Pancreas (tissue), 10 donors: ENCODE results near the gene SNX14. TPM values are rescaled to one million over a fixed set of nuclear protein-coding genes. Genes with fewer than 3 reads are reported as not detected.

Experiments
- ATAC-seq, 4 donors: fragments of 200-7000 bp; cut with Tn5 transposase; one replicate each; pipeline versions ENCODE4 v1.8.0 to v1.9.1; 2020; ENCODE audit warnings: mild to moderate bottlenecking in 4 of 4, moderate library complexity in 4 of 4
- DNase-seq, 6 donors: peaks; one replicate each; pipeline ENCODE4 v3.0.0-alpha.2; 2020
- FAIRE-seq: peaks from 2 replicates; lab custom pipeline; 2012; peaks lifted over from hg19 to GRCh38; lab: Jason Lieb, UNC
- H3K27ac ChIP-seq, 4 donors: fragments of 200-600 bp; sonication (generic); 1 replicate in 3 of 4; 2 replicates in 1 of 4; pipeline versions ENCODE4 v1.5.0 to v1.8.0; 2020
- H3K27me3 ChIP-seq, 4 donors: fragments of 200-600 bp; one replicate each; pipeline ENCODE4 v1.8.0; 2021
- H3K36me3 ChIP-seq, 3 donors: fragments of 200-600 bp; sonication (generic) in 1 of 3; one replicate each; pipeline versions ENCODE4 v1.5.0 to v1.8.0; 2020 to 2021
- H3K4me1 ChIP-seq, 3 donors: fragments of 200-600 bp; one replicate each; pipeline ENCODE4 v1.8.0; 2021
- H3K4me3 ChIP-seq, 4 donors: fragments of 200-600 bp; sonication (generic) in 2 of 4; one replicate each; pipeline versions ENCODE4 v1.5.0 to v1.8.0; 2020 to 2021
- H3K9me3 ChIP-seq, 4 donors: fragments of 200-600 bp; one replicate each; pipeline ENCODE4 v1.8.0; 2021
- WGBS, 2 donors: extraction: QIAGEN DNeasy Blood & Tissue Kit; methylation state at CpG; one replicate each; pipeline ENCODE4 v1.1.7; 2013; 5-methylcytosine and 5-hydroxymethylcytosine counted together
- intact Hi-C, 3 donors: fragments of 100-400 bp; cut with DNase I; formaldehyde crosslinking; loops; one replicate each; pipeline versions ENCODE4 v1.11.1 to v1.14.2; 2022
- polyA plus RNA-seq, 2 donors: library from polyadenylated mRNA; stranded (reverse); fragments of 200-250 nt; gene quantifications; one replicate each; pipeline ENCODE4 v1.2.3, GENCODE V29; 2013
- total RNA-seq, 6 donors: library from RNA; stranded (reverse); fragmentation: NEBNext Ultra II Directional in 4 of 6; extraction: Animal tissue kit (Norgen Biotek cat#: 25700) in 4 of 6; gene quantifications; one replicate each; pipeline versions ENCODE4 v1.2.1 to v1.2.4, GENCODE V29; 2021 to 2023
- TF ChIP-seq, protein P1 (sequence below), 4 donors: fragments of 200-600 bp; sonication (generic) in 3 of 4; IDR thresholded peaks; one replicate each; pipeline versions ENCODE4 v1.5.0 to v1.8.0; 2021; ENCODE audit warnings: antibody characterized with exemption in 4 of 4
- donor health status: healthy with polysubstance abuse.
- donor health status: DM: no; HTN: no; CAD: no; lungs with moderate emphysema.
- donor health status: DM: no; HTN: no; CAD: no.
- donor health status: control.
- donor health status: control.
- donor health status: Bipolar disorder and iron deficiency.
- donor health status: DM: yes; HTN: yes; CAD: no.
- donor health status: DM: no; HTN: no; CAD: no.
- donor health status: DM: no; HTN: no; CAD: no.
- donor health status: DM: yes; HTN: yes; CAD: no.

SNX14 gene
- total and polyA plus RNA-seq, 8 donors = 30.0 to 85.6 (median 36.9) TPM

DNA sequence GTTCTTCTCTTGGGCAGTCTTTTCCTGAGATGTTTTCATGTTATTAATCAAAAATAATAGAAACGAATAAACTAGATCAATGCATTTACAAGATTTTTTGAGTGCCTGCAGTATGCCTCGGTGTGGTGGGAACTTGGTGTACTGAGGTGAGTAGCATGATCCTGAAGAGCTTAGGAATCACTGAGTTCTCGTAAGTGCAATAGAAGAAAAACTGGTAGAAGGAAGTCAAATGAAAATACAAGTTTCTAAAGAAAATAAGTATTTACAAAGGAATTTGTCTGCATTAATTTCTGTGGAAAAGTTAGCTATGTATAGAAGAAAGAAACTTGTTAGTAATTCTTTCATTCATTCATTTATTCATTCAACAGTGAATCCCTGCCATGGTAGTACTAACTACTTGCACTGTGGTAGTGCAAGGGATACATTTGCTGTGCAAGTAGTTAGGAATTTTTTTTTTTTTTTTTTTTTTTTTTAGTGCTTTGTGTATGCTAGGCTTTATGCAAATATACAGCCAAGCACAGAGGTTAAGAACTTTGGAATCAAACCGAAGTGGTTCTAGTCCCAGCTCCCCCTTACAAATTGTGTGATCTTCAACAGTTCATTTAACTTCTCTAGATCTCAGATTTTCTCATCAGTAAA, 129.9 kb downstream of the SNX14 start:
- no peak overlapping the region for H3K27ac ChIP-seq
- TF ChIP-seq, protein P1, sequence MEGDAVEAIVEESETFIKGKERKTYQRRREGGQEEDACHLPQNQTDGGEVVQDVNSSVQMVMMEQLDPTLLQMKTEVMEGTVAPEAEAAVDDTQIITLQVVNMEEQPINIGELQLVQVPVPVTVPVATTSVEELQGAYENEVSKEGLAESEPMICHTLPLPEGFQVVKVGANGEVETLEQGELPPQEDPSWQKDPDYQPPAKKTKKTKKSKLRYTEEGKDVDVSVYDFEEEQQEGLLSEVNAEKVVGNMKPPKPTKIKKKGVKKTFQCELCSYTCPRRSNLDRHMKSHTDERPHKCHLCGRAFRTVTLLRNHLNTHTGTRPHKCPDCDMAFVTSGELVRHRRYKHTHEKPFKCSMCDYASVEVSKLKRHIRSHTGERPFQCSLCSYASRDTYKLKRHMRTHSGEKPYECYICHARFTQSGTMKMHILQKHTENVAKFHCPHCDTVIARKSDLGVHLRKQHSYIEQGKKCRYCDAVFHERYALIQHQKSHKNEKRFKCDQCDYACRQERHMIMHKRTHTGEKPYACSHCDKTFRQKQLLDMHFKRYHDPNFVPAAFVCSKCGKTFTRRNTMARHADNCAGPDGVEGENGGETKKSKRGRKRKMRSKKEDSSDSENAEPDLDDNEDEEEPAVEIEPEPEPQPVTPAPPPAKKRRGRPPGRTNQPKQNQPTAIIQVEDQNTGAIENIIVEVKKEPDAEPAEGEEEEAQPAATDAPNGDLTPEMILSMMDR (IDR thresholded peaks at IDR 0.05) = no peak
- DNase-seq (no peak), FAIRE-seq (no peak), ATAC-seq (no peak)
- intact Hi-C loops = no loop called here
- WGBS, 2 donors = 63 to 69% methylated on average over 4 of the region's 4 CpGs
- H3K4me3 ChIP-seq = no peak overlapping the region
- no peaks in the 10 kb centered on the region for H3K27me3 ChIP-seq
- no peaks in the 10 kb centered on the region for H3K9me3 ChIP-seq
- no peaks in the 10 kb centered on the region for H3K36me3 ChIP-seq
- peaks cover 0 to 5% (median 0%) of the 10 kb centered on the region in 3 donors for H3K4me1 ChIP-seq

DNA sequence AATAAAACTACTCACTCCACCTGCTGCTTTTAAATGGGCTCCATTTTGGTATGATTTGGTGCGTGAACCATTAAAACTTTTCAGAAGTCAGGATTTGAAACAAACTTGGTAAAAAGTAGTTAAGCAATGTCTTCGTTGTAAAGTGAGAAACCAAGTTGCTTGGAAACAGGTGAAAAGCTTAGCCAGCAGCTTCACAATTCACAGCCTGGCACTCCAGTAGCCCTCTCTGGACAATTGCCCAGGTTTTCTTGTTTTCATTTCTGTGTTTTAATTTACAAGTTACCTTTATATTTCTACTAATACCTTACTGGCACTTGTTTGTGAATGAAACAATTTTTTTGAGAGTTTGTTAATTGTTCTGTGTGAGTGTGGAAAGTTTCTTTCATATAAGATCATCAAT, 131.0 kb downstream of the SNX14 start:
- no peaks in the 10 kb centered on the region for H3K27me3 ChIP-seq
- no peak overlapping the region for H3K27ac ChIP-seq
- H3K4me3 ChIP-seq = no peak overlapping the region
- H3K36me3 ChIP-seq = no peaks in the 10 kb centered on the region
- H3K9me3 ChIP-seq = no peaks in the 10 kb centered on the region
- intact Hi-C loops = no loop called here
- 44 to 61% methylated on average over 2 of the region's 2 CpGs for WGBS, 2 donors
- DNase-seq = no peak
- TF ChIP-seq, protein P1 (IDR thresholded peaks at IDR 0.05) = no peak
- H3K4me1 ChIP-seq = peaks cover 0 to 5% (median 0%) of the 10 kb centered on the region in 3 donors
- no peak for FAIRE-seq
- no peak for ATAC-seq

DNA sequence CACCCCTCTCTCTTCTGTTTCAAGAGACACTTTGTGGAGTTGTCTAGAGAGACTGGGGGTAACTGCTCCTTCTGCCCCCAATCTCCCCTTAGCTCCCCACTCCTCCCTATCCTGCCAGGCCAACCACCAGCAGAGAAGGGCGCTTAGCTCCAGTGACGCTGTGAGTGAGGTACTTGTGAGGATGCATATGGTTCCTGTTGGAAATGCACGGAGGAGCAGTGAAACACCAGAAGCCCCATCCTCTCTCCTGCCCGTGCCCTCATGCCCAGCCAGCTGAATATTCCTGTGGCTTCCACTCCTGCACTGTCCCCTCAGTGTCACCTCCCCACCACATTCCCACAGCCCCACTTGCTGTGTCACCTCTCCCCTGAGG, 131.9 kb downstream of the SNX14 start:
- WGBS, 2 donors = 87 to 96% methylated on average over 4 of the region's 4 CpGs
- no peaks in the 10 kb centered on the region for H3K9me3 ChIP-seq
- intact Hi-C loops = no loop called here
- DNase-seq (no peak), FAIRE-seq (no peak), ATAC-seq (no peak)
- H3K27ac ChIP-seq = peak overlapping the region in 1 of 4 donors; percentile 10
- TF ChIP-seq, protein P1 (IDR thresholded peaks at IDR 0.05) = no peak
- H3K4me3 ChIP-seq = no peak overlapping the region
- no peaks in the 10 kb centered on the region for H3K36me3 ChIP-seq
- peaks cover 0 to 5% (median 0%) of the 10 kb centered on the region in 3 donors for H3K4me1 ChIP-seq
- no peaks in the 10 kb centered on the region for H3K27me3 ChIP-seq

- TF ChIP-seq, protein P1 (IDR thresholded peaks at IDR 0.05) = no peak
- 63 to 70% methylated on average over 4 of the region's 4 CpGs for WGBS, 2 donors
- peaks cover 0 to 5% (median 0%) of the 10 kb centered on the region in 3 donors for H3K4me1 ChIP-seq
- H3K9me3 ChIP-seq = no peaks in the 10 kb centered on the region
- peak in 3 of 4 donors; percentile 40 to 46 (median 45) for ATAC-seq
- no peaks in the 10 kb centered on the region for H3K27me3 ChIP-seq
- no peak for FAIRE-seq
- DNase-seq = no peak
- H3K36me3 ChIP-seq = no peaks in the 10 kb centered on the region
- H3K27ac ChIP-seq = peak overlapping the region in 1 of 4 donors; percentile 10
- intact Hi-C loops = no loop called here
- no peak overlapping the region for H3K4me3 ChIP-seq
These were observed 132.5 kb downstream of the SNX14 start for GRCh38 chr6:85460921-85461797.
